Naive B cell (primary cell): Measurements from ENCODE around the gene TTC27. TPM values are rescaled to one million over a fixed set of nuclear protein-coding genes. Genes with fewer than 3 reads are reported as not detected.
"Not testable (repeated sequence)": the region's sequence is repeated elsewhere in the genome, so short reads cannot be mapped to it uniquely, and the experiment has no call there.

Experiments used
- ATAC-seq, 2 donors: fragments of 150-1000 bp; cut with Tn5 transposase; 2 replicates each; pipeline ENCODE4 v1.10.0; 2021; ENCODE audit warnings: low read depth in 2 of 2, mild to moderate bottlenecking in 2 of 2, moderate library complexity in 2 of 2
- DNase-seq: peaks from one replicate; pipeline ENCODE4 v3.0.0; 2022
- H3K27ac Mint-ChIP-seq, 6 donors: one replicate each; pipeline ENCODE4 v1.8.0; 2020 to 2022; ENCODE audit warnings: mild to moderate bottlenecking in 6 of 6, mixed read lengths in 6 of 6, moderate library complexity in 5 of 6, inconsistent platforms in 2 of 6
- H3K27me3 Mint-ChIP-seq, 3 donors: one replicate each; pipeline ENCODE4 v1.8.0; 2021 to 2022; ENCODE audit warnings: mixed read lengths in 3 of 3, mild to moderate bottlenecking in 1 of 3
- H3K36me3 Mint-ChIP-seq, 2 donors: one replicate each; pipeline ENCODE4 v1.8.0; 2020 to 2022; ENCODE audit warnings: mixed read lengths in 2 of 2, inconsistent platforms in 1 of 2, mild to moderate bottlenecking in 1 of 2
- H3K4me1 Mint-ChIP-seq, 3 donors: one replicate each; pipeline ENCODE4 v1.8.0; 2020 to 2022; ENCODE audit warnings: mixed read lengths in 3 of 3, inconsistent platforms in 1 of 3, mild to moderate bottlenecking in 1 of 3, moderate library complexity in 1 of 3
- H3K4me3 Mint-ChIP-seq, 8 donors: one replicate each; pipeline ENCODE4 v1.8.0; 2020 to 2022; ENCODE audit warnings: mild to moderate bottlenecking in 8 of 8, mixed read lengths in 8 of 8, moderate library complexity in 8 of 8, inconsistent platforms in 2 of 8
- H3K9me3 Mint-ChIP-seq, 7 donors: one replicate each; pipeline ENCODE4 v1.8.0; 2020 to 2022; ENCODE audit warnings: mixed read lengths in 7 of 7, mild to moderate bottlenecking in 5 of 7, inconsistent platforms in 2 of 7, moderate library complexity in 1 of 7
- polyA plus RNA-seq, 6 donors: library from polyadenylated mRNA; unstranded; fragments of 300-500 nt; fragmentation: Illumina TruSeq; gene quantifications; one replicate each; pipeline ENCODE4 v1.2.3, GENCODE V29; 2021; ENCODE audit warnings: low read depth in 6 of 6

TTC27 gene
- polyA plus RNA-seq, 6 donors from 2014 or later, result 22.5 to 30.0 (median 25.9) TPM

- no peak overlapping the region for H3K27ac Mint-ChIP-seq
- H3K27me3 Mint-ChIP-seq, result no peaks in the 10 kb centered on the region
- H3K4me1 Mint-ChIP-seq, result peaks cover 21 to 28% (median 28%) of the 10 kb centered on the region in 3 donors
- H3K9me3 Mint-ChIP-seq, result no peaks in the 10 kb centered on the region
- H3K4me3 Mint-ChIP-seq, result peak overlapping the region in 3 of 8 donors; percentile 9 to 86 (median 22)
- DNase-seq (no peak), ATAC-seq (no peak)
- peaks cover 0 to 5% of the 10 kb centered on the region in 2 donors for H3K36me3 Mint-ChIP-seq
These were observed 4.2 kb downstream of the TTC27 start for GRCh38 chr2:32632089-32632488.

GRCh38 chr2:32633040-32633439, 5.2 kb downstream of the TTC27 start:
- no peak overlapping the region for H3K4me3 Mint-ChIP-seq
- H3K36me3 Mint-ChIP-seq, result peaks cover 0 to 5% of the 10 kb centered on the region in 2 donors
- peaks cover 12 to 19% (median 19%) of the 10 kb centered on the region in 3 donors for H3K4me1 Mint-ChIP-seq
- no peaks in the 10 kb centered on the region for H3K9me3 Mint-ChIP-seq
- no peak for ATAC-seq
- H3K27me3 Mint-ChIP-seq, result no peaks in the 10 kb centered on the region
- H3K27ac Mint-ChIP-seq, result no peak overlapping the region
- DNase-seq, result no peak

GRCh38 chr2:32638548-32638947, 10.7 kb downstream of the TTC27 start:
- H3K4me1 Mint-ChIP-seq, ATAC-seq, H3K9me3 Mint-ChIP-seq, H3K27me3 Mint-ChIP-seq, H3K27ac Mint-ChIP-seq, DNase-seq, H3K36me3 Mint-ChIP-seq, H3K4me3 Mint-ChIP-seq: not testable (repeated sequence)

DNA sequence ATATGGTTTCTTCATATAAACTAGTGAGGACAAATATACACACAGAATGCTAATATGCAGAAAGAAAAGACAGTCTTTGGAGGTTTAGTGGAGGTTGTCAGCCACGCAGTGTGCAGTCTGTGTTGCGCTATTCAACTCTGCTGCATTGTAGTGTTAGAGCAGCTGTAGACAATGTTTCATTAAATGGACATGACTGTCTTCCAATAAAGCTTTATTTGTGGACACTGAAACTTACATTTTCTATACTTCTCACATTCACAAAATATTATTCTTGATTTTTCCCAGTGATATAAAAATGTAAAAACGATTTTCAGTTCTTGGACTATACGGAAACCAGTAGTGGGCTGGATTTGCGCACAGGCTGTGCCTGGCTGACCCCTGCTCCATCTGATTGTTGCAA, 13.3 kb downstream of the TTC27 start:
- peaks cover 0 to 12% of the 10 kb centered on the region in 2 donors for H3K36me3 Mint-ChIP-seq
- DNase-seq (no peak), ATAC-seq (no peak)
- H3K4me3 Mint-ChIP-seq, result no peak overlapping the region
- peaks cover 0 to 3% (median 2%) of the 10 kb centered on the region in 3 donors for H3K4me1 Mint-ChIP-seq
- H3K27ac Mint-ChIP-seq, result no peak overlapping the region
- H3K27me3 Mint-ChIP-seq, result no peaks in the 10 kb centered on the region
- no peaks in the 10 kb centered on the region for H3K9me3 Mint-ChIP-seq

DNA sequence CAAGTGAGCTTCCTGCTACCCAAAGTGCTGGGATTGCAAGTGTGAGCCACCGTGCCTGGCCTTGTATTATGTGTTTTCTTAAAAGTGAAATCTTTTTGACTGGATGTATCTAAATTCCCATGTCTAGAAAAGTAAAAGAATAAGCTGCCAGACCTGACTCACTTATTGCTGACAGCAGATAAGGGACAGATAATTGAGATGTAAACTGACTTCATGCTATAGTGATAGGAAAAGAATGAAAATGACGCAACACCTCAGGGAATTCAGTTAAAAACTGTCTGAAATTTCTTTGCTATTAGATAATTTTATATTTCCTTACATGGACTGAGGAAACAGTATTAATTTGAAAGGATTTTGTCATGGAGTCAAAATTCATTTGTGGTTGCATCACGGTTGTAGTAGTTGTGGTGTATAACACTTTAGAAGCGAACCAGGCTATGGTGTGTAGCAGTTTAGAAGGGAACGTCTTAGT, 19.4 kb downstream of the TTC27 start:
- H3K36me3 Mint-ChIP-seq, result peaks cover 12 to 28% of the 10 kb centered on the region in 2 donors
- DNase-seq (no peak), ATAC-seq (no peak)
- H3K9me3 Mint-ChIP-seq, result no peaks in the 10 kb centered on the region
- H3K4me3 Mint-ChIP-seq, result no peak overlapping the region
- H3K27me3 Mint-ChIP-seq, result no peaks in the 10 kb centered on the region
- H3K4me1 Mint-ChIP-seq, result peaks cover 0 to 4% (median 2%) of the 10 kb centered on the region in 3 donors
- H3K27ac Mint-ChIP-seq, result peak overlapping the region in 1 of 6 donors; percentile 27

GRCh38 chr2:32652555-32653209, 24.8 kb downstream of the TTC27 start:
- peak overlapping the region in 1 of 6 donors; percentile 37 for H3K27ac Mint-ChIP-seq
- no peak for DNase-seq

GRCh38 chr2:32656069-32656468, 28.2 kb downstream of the TTC27 start:
- Mint-ChIP-seq H3K36me3 (peaks cover 14 to 23% of the 10 kb centered on the region in 2 donors), H3K27me3 (no peaks in the 10 kb centered on the region), H3K4me1 (peaks cover 0 to 4% (median 0%) of the 10 kb centered on the region in 3 donors), H3K9me3 (peaks cover 0 to 5% (median 0%) of the 10 kb centered on the region in 7 donors), H3K27ac (peak overlapping the region in 2 of 6 donors; percentile 52 to 80), H3K4me3 (no peak overlapping the region)
- ATAC-seq (no peak), DNase-seq (no peak)

More at GRCh38 chr2:32652555-32653209, 24.8 kb downstream of the TTC27 start:
- no peaks in the 10 kb centered on the region for H3K27me3 Mint-ChIP-seq
- no peaks in the 10 kb centered on the region for H3K9me3 Mint-ChIP-seq
- peaks cover 21 to 22% of the 10 kb centered on the region in 2 donors for H3K36me3 Mint-ChIP-seq
- H3K4me3 Mint-ChIP-seq, result no peak overlapping the region
- peaks cover 0 to 4% (median 0%) of the 10 kb centered on the region in 3 donors for H3K4me1 Mint-ChIP-seq
- ATAC-seq, result no peak

- H3K36me3 Mint-ChIP-seq, result peaks cover 8 to 11% of the 10 kb centered on the region in 2 donors
- H3K4me1 Mint-ChIP-seq, result peaks cover 7 to 23% (median 12%) of the 10 kb centered on the region in 3 donors
- H3K27ac Mint-ChIP-seq, result no peak overlapping the region
- no peaks in the 10 kb centered on the region for H3K27me3 Mint-ChIP-seq
- no peak for DNase-seq
- H3K9me3 Mint-ChIP-seq, result peaks cover 0 to 5% (median 0%) of the 10 kb centered on the region in 7 donors
- no peak overlapping the region for H3K4me3 Mint-ChIP-seq
- ATAC-seq, result no peak
These were observed 36.0 kb downstream of the TTC27 start for GRCh38 chr2:32663864-32664263.

DNA sequence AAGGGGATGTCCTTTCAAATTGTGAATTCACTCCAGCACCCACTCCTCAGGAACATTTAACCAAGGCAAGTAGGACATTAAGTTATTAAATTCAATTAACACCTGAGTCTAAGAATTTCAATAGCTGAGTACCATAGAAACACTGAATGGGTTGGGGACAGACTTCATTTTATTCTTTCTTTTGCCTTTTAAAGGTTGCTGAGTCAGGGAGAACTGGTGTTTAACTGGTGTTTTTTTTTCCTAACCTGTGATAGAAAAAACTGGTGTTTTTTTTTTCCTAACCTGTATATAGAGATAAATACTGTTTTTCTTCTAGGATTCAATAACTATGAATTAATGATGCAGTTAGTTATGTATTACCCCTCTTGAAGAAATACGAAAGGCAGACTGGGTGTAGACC, 38.9 kb downstream of the TTC27 start:
- Mint-ChIP-seq H3K36me3 (peaks cover 0 to 13% of the 10 kb centered on the region in 2 donors), H3K4me1 (peaks cover 3 to 13% (median 5%) of the 10 kb centered on the region in 3 donors), H3K9me3 (no peaks in the 10 kb centered on the region), H3K27ac (no peak overlapping the region), H3K4me3 (peak overlapping the region in 1 of 8 donors; percentile 26), H3K27me3 (no peaks in the 10 kb centered on the region)
- ATAC-seq (no peak), DNase-seq (no peak)

DNA sequence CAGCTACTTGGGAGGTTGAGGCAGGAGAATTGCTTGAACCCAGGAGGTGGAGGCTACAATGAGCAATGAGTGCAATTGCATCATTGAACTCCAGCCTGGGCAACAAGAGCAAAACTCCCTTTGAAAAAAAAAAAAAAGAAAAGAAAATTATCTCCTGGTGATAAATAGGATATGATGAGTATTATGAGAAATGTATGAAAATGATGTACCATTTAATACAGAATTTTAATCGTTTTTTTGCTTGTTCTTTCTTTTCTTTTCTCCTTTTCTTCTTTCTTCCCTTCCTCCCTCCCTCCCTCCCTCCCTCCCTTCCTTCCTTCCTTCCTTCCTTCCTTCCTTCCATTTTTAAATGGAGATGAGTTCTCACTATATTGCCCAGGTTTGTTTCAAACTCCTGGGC, 40.4 kb downstream of the TTC27 start:
- Mint-ChIP-seq H3K4me3 (no peak overlapping the region), H3K36me3 (peaks cover 0 to 25% of the 10 kb centered on the region in 2 donors), H3K9me3 (no peaks in the 10 kb centered on the region)

GRCh38 chr2:32671885-32672533, 44.2 kb downstream of the TTC27 start:
- H3K27ac Mint-ChIP-seq, result peak overlapping the region in 1 of 6 donors; percentile 53
- no peaks in the 10 kb centered on the region for H3K27me3 Mint-ChIP-seq
- H3K4me1 Mint-ChIP-seq, result no peaks in the 10 kb centered on the region
- H3K4me3 Mint-ChIP-seq, result no peak overlapping the region
- H3K9me3 Mint-ChIP-seq, result no peaks in the 10 kb centered on the region
- ATAC-seq, result no peak
- H3K36me3 Mint-ChIP-seq, result peaks cover 8 to 35% of the 10 kb centered on the region in 2 donors
- DNase-seq, result no peak

More for the DNA sequence above, 40.4 kb downstream of the TTC27 start:
- Mint-ChIP-seq H3K27ac (no peak overlapping the region), H3K27me3 (no peaks in the 10 kb centered on the region), H3K4me1 (no peaks in the 10 kb centered on the region)
- no peak for ATAC-seq
- no peak for DNase-seq

- peaks cover 0 to 9% (median 0%) of the 10 kb centered on the region in 3 donors for H3K4me1 Mint-ChIP-seq
- H3K36me3 Mint-ChIP-seq, result peaks cover 17 to 26% of the 10 kb centered on the region in 2 donors
- ATAC-seq, result no peak
- DNase-seq, result no peak
- H3K4me3 Mint-ChIP-seq, result no peak overlapping the region
- no peaks in the 10 kb centered on the region for H3K27me3 Mint-ChIP-seq
- H3K27ac Mint-ChIP-seq, result no peak overlapping the region
- no peaks in the 10 kb centered on the region for H3K9me3 Mint-ChIP-seq
These were observed 51.0 kb downstream of the TTC27 start for GRCh38 chr2:32678825-32679224.

GRCh38 chr2:32680942-32681341, 53.1 kb downstream of the TTC27 start:
- no peak overlapping the region for H3K27ac Mint-ChIP-seq
- ATAC-seq (no peak), DNase-seq (no peak)
- H3K4me1 Mint-ChIP-seq, result peaks cover 0 to 9% (median 0%) of the 10 kb centered on the region in 3 donors
- H3K27me3 Mint-ChIP-seq, result no peaks in the 10 kb centered on the region
- H3K4me3 Mint-ChIP-seq, result no peak overlapping the region
- peaks cover 9 to 25% of the 10 kb centered on the region in 2 donors for H3K36me3 Mint-ChIP-seq
- no peaks in the 10 kb centered on the region for H3K9me3 Mint-ChIP-seq
